HG02642 (cell line): ENCODE measurements around the gene FAN1.

Experiments
- ATAC-seq: cut with Tn5 transposase; IDR thresholded peaks from one replicate; pipeline ENCODE4 v1.9.1; 2021; ENCODE audit warnings: mild to moderate bottlenecking; ENCODE audit not compliant: unreplicated experiment, poor library complexity

Gene FAN1

DNA sequence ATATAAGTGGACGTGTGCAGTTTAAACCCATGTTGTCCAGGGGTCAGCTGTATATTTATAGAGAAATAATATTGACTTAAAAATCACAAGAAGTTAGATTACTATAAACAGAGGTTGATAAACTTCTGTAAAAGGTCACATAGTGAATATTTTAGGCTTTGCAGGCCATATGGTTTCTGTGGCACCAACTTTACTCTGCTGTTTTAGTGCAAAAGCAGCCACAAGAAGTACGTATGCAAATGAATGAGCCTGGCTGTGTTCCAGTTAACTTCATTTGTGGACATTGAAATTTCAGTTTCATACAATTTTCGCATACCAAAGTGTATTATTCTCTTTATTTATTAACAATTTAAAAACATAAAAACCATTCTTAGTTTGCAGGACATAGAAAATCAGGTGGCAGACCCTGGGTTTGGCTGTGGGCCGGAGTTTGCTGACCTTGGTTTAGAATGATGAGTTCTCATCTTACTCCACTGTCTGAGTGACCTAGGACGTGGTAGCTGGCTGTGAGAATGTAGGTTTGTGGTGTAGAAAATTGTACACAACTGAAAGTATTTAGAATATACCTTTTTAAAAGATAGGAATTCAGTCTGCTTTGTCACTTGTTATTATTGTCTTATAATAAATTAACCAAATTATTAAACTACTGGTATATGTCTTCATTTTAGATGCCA lies 16.3 kb downstream of the FAN1 start:
- no peak for ATAC-seq

DNA sequence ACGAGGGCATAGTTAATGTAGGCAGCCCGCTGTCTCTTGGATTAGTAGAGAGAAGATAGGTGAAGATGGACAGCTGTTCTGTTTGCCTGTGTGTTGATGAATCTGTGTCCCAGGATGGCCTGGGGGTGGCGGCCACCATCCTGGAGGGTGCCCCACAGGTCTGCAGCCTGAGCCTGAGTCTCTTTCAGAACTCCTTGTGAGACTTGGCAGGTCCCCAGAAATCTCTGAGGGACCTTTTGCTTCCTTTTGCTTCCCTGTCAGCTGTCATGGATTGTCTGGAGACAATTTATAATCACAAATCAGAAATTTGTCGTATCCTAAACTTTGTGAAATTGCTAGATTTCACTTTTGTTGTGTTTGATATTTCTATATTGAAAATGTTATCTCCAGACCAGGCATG lies 17.4 kb downstream of the FAN1 start:
- ATAC-seq = no peak

DNA sequence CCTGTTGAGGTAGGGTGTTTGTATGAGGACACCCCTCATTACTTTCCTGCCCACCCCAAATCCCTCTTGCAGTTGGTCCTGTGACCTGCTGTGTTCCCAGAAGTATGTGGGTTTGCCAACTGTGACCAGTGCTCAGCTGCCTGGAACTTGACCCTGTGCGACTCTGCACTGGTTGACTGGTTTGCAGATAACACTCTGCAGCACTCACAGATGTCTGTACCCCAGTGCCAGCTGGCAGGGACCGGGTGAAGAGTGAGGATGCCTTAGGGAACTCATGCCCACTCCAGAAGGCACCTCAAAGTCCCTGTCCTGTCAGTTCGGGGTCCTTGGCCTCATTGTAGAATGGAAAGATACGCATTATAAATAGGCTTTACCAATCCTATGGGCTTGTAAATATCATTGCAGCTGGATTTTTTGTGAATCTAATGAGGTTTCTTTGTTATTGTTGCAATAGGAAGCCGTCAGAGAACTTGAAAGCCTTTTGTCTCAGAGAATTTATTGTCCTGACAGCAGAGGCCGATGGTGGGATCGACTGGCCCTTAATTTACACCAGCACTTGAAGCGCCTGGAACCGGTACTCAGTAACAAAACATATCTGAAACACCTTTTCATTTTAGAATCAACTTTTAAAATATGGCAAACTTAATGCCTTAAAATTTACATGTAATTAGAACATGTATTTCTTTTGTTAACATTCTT lies 18.2 kb downstream of the FAN1 start:
- ATAC-seq = no peak

- no peak for ATAC-seq
Observed at GRCh38 chr15:30922480-30923311, 19.0 kb downstream of the FAN1 start.

DNA sequence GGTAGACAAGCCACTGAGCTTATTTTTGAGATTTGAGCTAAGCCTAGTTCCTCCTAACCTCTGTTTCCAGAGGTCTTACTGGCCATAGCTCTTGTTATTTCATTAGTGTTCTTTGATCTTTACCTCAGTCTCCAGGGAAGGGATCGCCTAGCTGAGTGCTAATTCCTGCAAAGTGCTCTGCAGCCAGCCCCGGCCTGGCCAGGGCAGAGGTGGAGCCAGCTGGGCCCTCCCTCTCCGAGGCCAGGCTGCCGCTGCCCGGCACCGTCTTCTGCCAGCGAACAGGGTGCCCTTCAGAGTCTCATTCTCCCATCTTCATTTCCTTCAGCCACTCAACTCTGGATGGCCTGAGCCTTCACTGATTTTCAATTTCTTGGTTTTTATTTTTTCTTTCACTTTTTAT lies 19.7 kb downstream of the FAN1 start:
- no peak for ATAC-seq

- ATAC-seq = no peak
Observed at GRCh38 chr15:30924353-30924752, 20.6 kb downstream of the FAN1 start.

DNA sequence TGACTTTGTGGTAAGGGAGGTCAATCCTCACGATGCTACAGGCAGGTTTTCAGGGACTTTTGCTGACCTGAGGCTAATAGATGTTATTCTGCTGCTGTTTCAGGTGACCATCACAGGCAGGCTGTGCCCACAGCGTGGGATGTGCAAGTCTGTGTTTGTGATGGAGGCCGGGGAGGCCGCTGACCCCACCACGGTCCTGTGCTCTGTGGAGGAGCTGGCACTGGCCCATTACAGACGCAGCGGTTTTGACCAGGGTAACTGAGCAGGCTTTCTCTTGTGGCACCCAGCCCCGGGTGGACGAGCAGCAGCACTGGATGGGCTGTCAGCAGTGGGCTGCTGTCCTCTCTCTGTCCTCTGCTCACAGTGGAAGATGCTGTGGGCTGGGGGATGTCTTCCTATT lies 22.0 kb downstream of the FAN1 start:
- no peak for ATAC-seq

- no peak for ATAC-seq
Observed at GRCh38 chr15:30926161-30926560, 22.4 kb downstream of the FAN1 start.

DNA sequence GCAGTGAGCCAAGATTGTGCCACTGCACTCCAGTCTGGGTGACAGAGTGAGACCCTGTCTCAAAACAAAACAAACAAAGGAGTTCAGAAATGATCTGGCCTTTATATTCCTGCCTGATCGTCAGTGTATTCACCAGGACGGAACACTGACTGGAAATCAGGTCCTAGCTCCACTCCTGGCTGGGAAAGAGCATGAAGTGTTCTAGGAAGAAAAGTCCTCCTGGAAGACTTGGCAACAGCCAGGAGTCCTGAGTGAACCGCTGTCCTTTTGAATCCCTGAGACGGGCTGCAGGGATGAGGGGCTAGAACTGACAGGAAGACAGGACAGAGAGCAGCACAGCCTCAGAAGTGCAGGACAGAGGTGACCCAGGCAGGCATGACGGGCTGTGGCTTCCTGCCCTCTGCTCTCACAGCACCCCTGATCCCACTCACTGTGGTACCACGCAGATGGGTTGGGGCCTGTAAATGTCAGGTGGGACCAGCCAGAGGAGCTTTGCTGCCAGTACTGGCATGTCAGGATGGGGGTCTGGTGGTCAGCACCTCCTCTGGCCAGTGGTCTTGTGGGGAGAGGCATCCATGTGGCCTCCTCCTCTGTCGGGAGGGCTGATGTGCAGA lies 23.5 kb downstream of the FAN1 start:
- no peak for ATAC-seq

DNA sequence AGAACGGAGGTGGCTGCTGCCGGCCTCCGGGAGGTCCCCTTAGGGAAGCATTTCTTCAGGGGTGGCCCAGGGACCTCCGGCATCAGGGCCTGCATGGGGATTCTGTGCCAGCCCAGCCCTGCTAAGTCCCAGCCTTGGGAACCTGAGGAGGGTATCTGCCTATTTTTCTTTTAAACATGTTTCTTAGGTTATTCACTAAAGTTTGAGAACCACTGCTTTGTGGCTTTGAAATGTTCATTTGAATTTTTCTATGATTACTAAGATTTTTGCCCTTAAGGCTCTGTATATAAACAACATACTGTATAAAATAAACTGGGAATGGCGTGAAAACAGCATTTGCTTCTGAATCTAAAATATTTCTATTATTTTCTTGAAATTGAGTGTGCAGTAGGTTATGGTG lies 24.4 kb downstream of the FAN1 start:
- no peak for ATAC-seq

DNA sequence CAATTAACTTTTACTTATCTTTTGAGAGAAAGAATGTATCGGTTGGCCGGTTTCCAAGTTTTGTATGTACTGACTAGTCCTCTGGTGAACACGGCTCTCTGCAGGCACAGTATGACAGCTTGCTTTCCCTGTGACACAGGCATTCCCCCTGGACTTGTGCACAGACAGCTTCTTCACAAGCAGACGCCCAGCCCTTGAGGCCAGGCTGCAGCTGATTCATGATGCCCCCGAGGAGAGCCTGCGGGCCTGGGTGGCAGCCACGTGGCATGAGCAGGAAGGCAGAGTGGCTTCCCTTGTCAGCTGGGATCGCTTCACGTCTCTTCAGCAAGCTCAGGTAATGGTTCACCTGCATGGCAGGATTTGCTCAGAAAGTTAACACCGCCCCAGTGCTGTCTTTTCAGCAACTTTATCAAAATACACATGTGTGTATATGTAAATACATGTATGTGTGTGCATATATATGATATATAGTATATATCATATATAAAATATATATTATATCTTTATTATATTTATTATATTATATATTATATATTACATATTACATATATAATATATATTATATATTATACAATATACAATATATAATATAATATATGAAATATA lies 25.5 kb downstream of the FAN1 start:
- no peak for ATAC-seq

DNA sequence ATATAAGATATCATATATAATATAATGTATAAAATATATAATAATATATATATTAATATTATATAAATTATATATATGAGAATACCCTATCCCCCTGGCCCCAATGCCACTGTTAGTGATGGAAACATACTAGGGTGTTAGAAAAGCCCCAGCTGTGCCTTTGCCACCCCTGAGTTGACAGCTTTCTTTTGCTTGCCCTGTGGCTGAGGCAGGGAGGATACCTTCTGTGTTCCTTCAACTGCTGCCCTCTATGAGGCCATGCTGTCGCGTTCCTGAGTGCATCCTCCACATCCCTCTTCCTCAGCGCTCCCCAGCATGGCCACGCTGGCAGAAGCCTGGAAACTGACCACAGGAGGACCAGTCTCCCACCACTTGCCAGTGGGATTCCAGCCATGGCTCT lies 26.3 kb downstream of the FAN1 start:
- no peak for ATAC-seq

DNA sequence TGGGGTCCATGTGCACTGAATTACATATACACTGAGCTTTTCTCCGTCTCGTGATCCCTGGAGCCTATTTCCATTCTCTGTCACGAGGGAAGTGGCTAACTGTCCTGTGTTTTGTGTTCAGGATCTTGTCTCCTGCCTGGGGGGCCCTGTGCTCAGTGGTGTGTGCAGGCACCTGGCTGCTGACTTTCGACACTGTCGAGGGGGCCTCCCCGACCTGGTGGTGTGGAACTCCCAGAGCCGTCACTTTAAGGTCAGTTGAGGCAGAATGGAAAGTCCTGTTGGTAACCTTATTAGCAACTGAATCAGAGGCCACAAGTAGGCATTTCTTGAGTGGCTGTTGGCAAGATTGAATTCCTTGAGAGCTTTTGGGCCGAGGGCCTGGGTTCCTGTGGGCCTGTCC lies 26.7 kb downstream of the FAN1 start:
- ATAC-seq = no peak

GRCh38 chr15:30933293-30933692 lies 29.6 kb downstream of the FAN1 start:
- ATAC-seq = no peak

DNA sequence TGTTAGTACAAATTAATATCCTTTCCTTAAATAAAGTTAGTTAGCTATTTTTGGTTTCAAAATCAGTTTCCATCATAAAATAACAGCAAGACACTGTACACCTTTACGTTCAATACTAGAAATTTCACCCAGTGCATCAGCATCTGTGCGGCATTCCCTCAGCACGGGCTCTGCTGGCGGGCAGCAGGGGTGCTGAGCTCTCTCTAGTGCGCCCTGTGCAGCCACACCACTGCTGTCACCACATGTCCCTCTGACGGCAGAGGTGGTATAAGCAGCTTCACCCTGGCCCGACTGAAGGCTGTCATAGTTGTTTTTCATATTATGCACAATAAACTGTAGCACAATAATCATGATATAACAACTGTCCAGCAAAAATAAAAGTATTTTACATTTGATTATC lies 35.4 kb downstream of the FAN1 start:
- ATAC-seq = no peak

DNA sequence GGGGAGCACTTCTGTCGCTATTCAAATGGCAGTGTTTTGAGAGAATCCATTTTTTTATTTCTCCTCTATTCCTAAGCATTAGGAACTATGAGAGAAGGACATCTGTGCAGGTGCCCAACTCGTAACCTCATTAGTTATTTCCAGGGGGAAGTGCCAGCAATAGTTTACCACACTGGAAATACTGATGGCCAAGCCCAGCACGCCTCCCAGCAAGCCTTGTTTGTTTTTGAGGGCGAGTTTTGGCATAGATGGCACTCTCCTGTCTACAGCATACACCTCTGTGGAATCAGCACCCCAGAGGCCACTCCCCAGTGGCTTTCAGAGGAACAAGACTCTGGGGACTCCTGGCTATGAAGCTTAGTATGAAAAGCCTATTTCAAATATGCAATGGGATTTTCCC lies 36.6 kb downstream of the FAN1 start:
- no peak for ATAC-seq

DNA sequence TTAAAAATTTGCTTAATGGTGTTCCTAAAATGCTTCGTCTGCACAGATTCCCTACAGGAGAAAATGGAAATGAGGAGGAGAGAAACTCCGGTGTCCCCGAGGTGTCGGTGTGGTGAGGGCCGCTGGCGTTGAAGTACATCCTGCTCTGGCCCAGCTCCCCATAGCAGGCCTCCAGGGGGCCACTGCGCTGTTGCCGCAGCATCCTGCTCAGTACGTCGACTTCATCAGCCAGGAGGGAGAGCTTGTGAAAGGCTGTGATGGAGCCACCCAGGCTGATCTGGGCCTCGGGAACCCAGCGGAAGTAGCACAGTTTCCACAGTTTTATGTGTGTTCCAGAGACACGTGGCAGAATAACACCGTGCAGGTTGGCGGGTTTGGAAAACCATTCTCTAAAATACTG lies 37.8 kb downstream of the FAN1 start:
- ATAC-seq = no peak

DNA sequence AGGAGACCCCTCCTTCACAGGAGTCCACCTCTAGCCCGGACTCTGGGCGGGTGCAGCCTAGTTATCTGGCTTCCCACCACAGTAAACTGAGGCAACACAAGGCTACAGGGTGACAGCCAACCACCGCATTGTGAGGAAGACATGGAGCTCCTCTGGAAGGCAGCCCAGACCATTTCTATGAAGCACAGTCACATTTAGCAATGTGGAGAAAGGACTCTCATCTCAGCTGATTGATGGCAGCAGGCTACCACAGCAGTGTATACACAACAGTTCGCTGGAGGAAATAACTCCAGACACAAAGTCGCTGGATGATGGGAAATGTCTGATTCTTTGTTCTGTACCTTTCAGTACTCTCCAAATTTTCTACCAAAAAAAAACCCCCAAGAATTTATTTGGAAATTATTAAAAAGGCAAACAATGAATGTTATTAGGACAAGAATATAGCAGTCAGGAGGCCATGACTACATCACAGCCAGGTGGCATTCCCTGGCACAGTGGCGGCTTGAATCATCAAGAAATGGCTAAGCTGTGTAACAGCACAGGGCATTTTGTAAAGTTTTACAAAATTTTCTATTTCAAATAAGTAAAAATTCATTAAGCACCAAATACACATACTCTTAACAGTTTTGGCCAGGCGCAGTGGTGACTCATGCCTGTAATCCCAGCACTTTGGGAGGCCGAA lies 40.1 kb downstream of the FAN1 start:
- no peak for ATAC-seq

GRCh38 chr15:30953183-30953582 lies 49.5 kb downstream of the FAN1 start:
- no peak for ATAC-seq

GRCh38 chr15:30953731-30954378 lies 50.1 kb downstream of the FAN1 start:
- ATAC-seq = no peak
